Neuronal stem cell (in vitro differentiated cells): ENCODE results near the gene CHRDL2.

ENCODE experiments used
- DNase-seq: peaks from one replicate; pipeline ENCODE4 v3.0.0-alpha.2; 2013; ENCODE audit warnings: low spot score
- H2AFZ ChIP-seq: one replicate; pipeline ENCODE4 v1.6.1; 2013; ENCODE audit warnings: mild to moderate bottlenecking, low read length, inconsistent platforms
- H2AK5ac ChIP-seq: 2 replicates; pipeline ENCODE4 v1.6.1; 2013; ENCODE audit warnings: low read depth, mild to moderate bottlenecking, inconsistent platforms, low read length, moderate library complexity, mixed read lengths
- H2BK120ac ChIP-seq: 2 replicates; pipeline ENCODE4 v1.6.1; 2013; ENCODE audit warnings: low read depth, mild to moderate bottlenecking, inconsistent platforms, low read length, moderate library complexity, mixed read lengths
- H2BK12ac ChIP-seq: one replicate; pipeline ENCODE4 v1.6.1; 2013; ENCODE audit warnings: low read length, inconsistent platforms
- H2BK15ac ChIP-seq: 2 replicates; pipeline ENCODE4 v1.6.1; 2013; ENCODE audit warnings: mild to moderate bottlenecking, low read length, inconsistent platforms, mixed read lengths
- H2BK5ac ChIP-seq: one replicate; pipeline ENCODE4 v1.6.1; 2013; ENCODE audit warnings: inconsistent platforms, mild to moderate bottlenecking, low read length, moderate library complexity
- H3K14ac ChIP-seq: one replicate; pipeline ENCODE4 v1.6.1; 2013; ENCODE audit warnings: low read length, inconsistent platforms
- H3K18ac ChIP-seq: 2 replicates; pipeline ENCODE4 v1.6.1; 2013; ENCODE audit warnings: low read length, inconsistent platforms
- H3K23ac ChIP-seq: 2 replicates; pipeline ENCODE4 v1.6.1; 2013; ENCODE audit warnings: low read depth, mild to moderate bottlenecking, mixed read lengths, low read length, inconsistent platforms; ENCODE audit not compliant: poor library complexity
- H3K27ac ChIP-seq: replicated peaks from 3 replicates; pipeline ENCODE4 v1.5.1; 2013; ENCODE audit warnings: low read length, inconsistent platforms
- H3K27me3 ChIP-seq, 3 experiments: 2 replicates each; pipeline ENCODE4 v1.6.1; 2013; ENCODE audit warnings: low read length in 3 of 3, mild to moderate bottlenecking in 2 of 3, inconsistent platforms in 1 of 3, low read depth in 1 of 3, mixed read lengths in 1 of 3, moderate library complexity in 1 of 3; ENCODE audit not compliant: control insufficient read depth in 3 of 3, insufficient read depth in 3 of 3
- H3K36me3 ChIP-seq, 2 donors: replicated peaks in 1 of 2; 2 replicates each; pipeline ENCODE4 v1.6.1; 2013; ENCODE audit warnings: low read length in 2 of 2; ENCODE audit not compliant: control insufficient read depth in 2 of 2, insufficient read depth in 2 of 2
- H3K4ac ChIP-seq: 2 replicates; pipeline ENCODE4 v1.6.1; 2013; ENCODE audit warnings: inconsistent platforms, mild to moderate bottlenecking, low read length, moderate library complexity
- H3K4me1 ChIP-seq, 2 donors: 1 replicate in 1 of 2; 2 replicates in 1 of 2; pipeline ENCODE4 v1.6.1; 2013; ENCODE audit warnings: low read length in 2 of 2, low read depth in 1 of 2; ENCODE audit not compliant: control insufficient read depth in 2 of 2, insufficient read depth in 1 of 2
- H3K4me2 ChIP-seq: one replicate; pipeline ENCODE4 v1.6.1; 2013; ENCODE audit warnings: mild to moderate bottlenecking, low read length, inconsistent platforms; ENCODE audit not compliant: insufficient read depth, poor library complexity, severe bottlenecking
- H3K4me3 ChIP-seq, 2 donors: 2 replicates each; pipeline ENCODE4 v1.5.1; 2013; ENCODE audit warnings: low read length in 2 of 2, mild to moderate bottlenecking in 2 of 2, inconsistent platforms in 1 of 2, moderate library complexity in 1 of 2
- H3K79me1 ChIP-seq: one replicate; pipeline ENCODE4 v1.6.1; 2013; ENCODE audit warnings: low read depth, mild to moderate bottlenecking, inconsistent platforms, low read length, moderate library complexity
- H3K9ac ChIP-seq: one replicate; pipeline ENCODE4 v1.6.1; 2013; ENCODE audit warnings: mild to moderate bottlenecking, low read depth, low read length, inconsistent platforms; ENCODE audit not compliant: poor library complexity
- H3K9me3 ChIP-seq, 2 donors: replicated peaks in 1 of 2; 2 replicates each; pipeline versions ENCODE3 to v1.6.1; 2013; ENCODE audit warnings: low read length in 2 of 2, mild to moderate bottlenecking in 2 of 2, inconsistent platforms in 1 of 2, low read depth in 1 of 2, mixed read lengths in 1 of 2, moderate library complexity in 1 of 2; ENCODE audit not compliant: control insufficient read depth in 2 of 2, insufficient read depth in 1 of 2
- H4K8ac ChIP-seq: one replicate; pipeline ENCODE4 v1.6.1; 2013; ENCODE audit warnings: low read depth, mild to moderate bottlenecking, inconsistent platforms, low read length, moderate library complexity
- H4K91ac ChIP-seq: one replicate; pipeline ENCODE4 v1.6.1; 2013; ENCODE audit warnings: low read length, low read depth, mild to moderate bottlenecking, inconsistent platforms; ENCODE audit not compliant: poor library complexity
- WGBS, 2 donors: extraction: QIAGEN DNeasy Blood & Tissue Kit; methylation state at CpG; one replicate each; pipeline ENCODE4 v1.1.7; 2013; ENCODE audit warnings: missing lambda C conversion rate in 2 of 2, mixed read lengths in 1 of 2; ENCODE audit not compliant: insufficient read length in 2 of 2, insufficient replicate concordance in 1 of 2; ENCODE audit errors: extremely low coverage in 2 of 2; 5-methylcytosine and 5-hydroxymethylcytosine counted together

CHRDL2 gene

GRCh38 chr11:74736031-74736430 is 4.8 kb upstream of the CHRDL2 start:
- Histone ChIP-seq H3K14ac (no peak overlapping the region), H3K9me3 (peaks cover 2 to 13% of the 10 kb centered on the region in 2 donors), H3K9ac (no peak overlapping the region), H2AK5ac (no peak overlapping the region), H3K4me3 (no peak overlapping the region), H3K4me1 (peaks cover 0 to 1% of the 10 kb centered on the region in 2 donors), H3K18ac (no peak overlapping the region), H2BK15ac (no peak overlapping the region), H3K27ac (no peak overlapping the region), H2BK12ac (no peak overlapping the region), H3K4me2 (no peak overlapping the region), H3K4ac (no peak overlapping the region), H2BK5ac (no peak overlapping the region), H3K23ac (no peak overlapping the region), H2AFZ (no peak overlapping the region), H2BK120ac (no peak overlapping the region), H3K36me3 (no peaks in the 10 kb centered on the region), H3K79me1 (no peaks in the 10 kb centered on the region), H4K91ac (no peak overlapping the region), H3K27me3 (peaks cover 4 to 48% (median 17%) of the 10 kb centered on the region in 3 experiments), H4K8ac (no peak overlapping the region)
- WGBS, 2 donors = no CpG with 5 or more reads among the region's 2 CpGs
- DNase-seq = no peak

GRCh38 chr11:74735365-74735928 is 4.2 kb upstream of the CHRDL2 start:
- Histone ChIP-seq H4K8ac (no peak overlapping the region), H3K4me3 (no peak overlapping the region), H2BK12ac (no peak overlapping the region), H3K9me3 (peaks cover 2 to 13% of the 10 kb centered on the region in 2 donors), H3K9ac (no peak overlapping the region), H4K91ac (no peak overlapping the region), H2BK120ac (no peak overlapping the region), H2AK5ac (no peak overlapping the region), H3K18ac (no peak overlapping the region), H3K23ac (no peak overlapping the region), H3K27me3 (peaks cover 10 to 53% (median 23%) of the 10 kb centered on the region in 3 experiments), H3K4ac (no peak overlapping the region), H2BK15ac (no peak overlapping the region), H2BK5ac (no peak overlapping the region), H3K27ac (no peak overlapping the region), H3K79me1 (no peaks in the 10 kb centered on the region), H3K4me1 (peaks cover 0 to 6% of the 10 kb centered on the region in 2 donors), H2AFZ (no peak overlapping the region), H3K14ac (no peak overlapping the region), H3K36me3 (no peaks in the 10 kb centered on the region), H3K4me2 (no peak overlapping the region)
- DNase-seq = no peak
- WGBS, 2 donors = no CpG with 5 or more reads among the region's 6 CpGs

- Histone ChIP-seq H3K27me3 (peaks cover 11 to 62% (median 32%) of the 10 kb centered on the region in 3 experiments), H2AFZ (no peak overlapping the region), H3K14ac (no peak overlapping the region), H3K18ac (no peak overlapping the region), H2BK15ac (no peak overlapping the region), H3K9me3 (peaks cover 0 to 7% of the 10 kb centered on the region in 2 donors), H3K4me1 (peaks cover 0 to 6% of the 10 kb centered on the region in 2 donors), H2BK5ac (no peak overlapping the region), H3K23ac (no peak overlapping the region), H2BK120ac (no peak overlapping the region), H3K4me2 (no peak overlapping the region), H4K91ac (no peak overlapping the region), H2AK5ac (no peak overlapping the region), H3K36me3 (no peaks in the 10 kb centered on the region), H3K4me3 (no peak overlapping the region), H2BK12ac (no peak overlapping the region), H3K4ac (no peak overlapping the region), H3K27ac (no peak overlapping the region), H3K9ac (no peak overlapping the region), H4K8ac (no peak overlapping the region), H3K79me1 (no peaks in the 10 kb centered on the region)
- no peak for DNase-seq
- WGBS, 2 donors = no CpG with 5 or more reads among the region's 1 CpG
Measured at GRCh38 chr11:74734559-74734925, 3.3 kb upstream of the CHRDL2 start.

- peak overlapping the region; percentile 31 for H2BK5ac ChIP-seq
- peak overlapping the region; percentile 90 for H3K4me2 ChIP-seq
- H2AFZ ChIP-seq = peak overlapping the region; percentile 89
- H3K36me3 ChIP-seq = no peaks in the 10 kb centered on the region
- H4K8ac ChIP-seq = no peak overlapping the region
- no peak overlapping the region for H2BK15ac ChIP-seq
- H3K23ac ChIP-seq = no peak overlapping the region
- H3K27me3 ChIP-seq = peaks cover 11 to 89% (median 43%) of the 10 kb centered on the region in 3 experiments
- H3K14ac ChIP-seq = no peak overlapping the region
- peak overlapping the region; percentile 56 for H3K9ac ChIP-seq
- peak overlapping the region; percentile 38 to 76 for H3K4me3 ChIP-seq
- no peak overlapping the region for H2BK12ac ChIP-seq
- no peak overlapping the region for H3K27ac ChIP-seq
- H4K91ac ChIP-seq = no peak overlapping the region
- no peak for DNase-seq
- peak overlapping the region; percentile 21 for H2AK5ac ChIP-seq
- H3K4ac ChIP-seq = no peak overlapping the region
- H3K9me3 ChIP-seq = peaks cover 0 to 7% of the 10 kb centered on the region in 2 donors
- H3K4me1 ChIP-seq = peaks cover 0 to 6% of the 10 kb centered on the region in 2 donors
- no CpG with 5 or more reads among the region's 40 CpGs for WGBS, 2 donors
- H2BK120ac ChIP-seq = no peak overlapping the region
- no peaks in the 10 kb centered on the region for H3K79me1 ChIP-seq
- H3K18ac ChIP-seq = peak overlapping the region; percentile 71
Measured at GRCh38 chr11:74730571-74731260, 510 bp downstream of the CHRDL2 start.
